IPS DF 4.7 (cell line): ENCODE results near the gene ABHD8.

Source experiments
- DNase-seq: peaks from one replicate; pipeline ENCODE4 v3.0.0-alpha.2; 2013; ENCODE audit warnings: low spot score; ENCODE audit errors: extremely low read depth

The ABHD8 gene

DNA sequence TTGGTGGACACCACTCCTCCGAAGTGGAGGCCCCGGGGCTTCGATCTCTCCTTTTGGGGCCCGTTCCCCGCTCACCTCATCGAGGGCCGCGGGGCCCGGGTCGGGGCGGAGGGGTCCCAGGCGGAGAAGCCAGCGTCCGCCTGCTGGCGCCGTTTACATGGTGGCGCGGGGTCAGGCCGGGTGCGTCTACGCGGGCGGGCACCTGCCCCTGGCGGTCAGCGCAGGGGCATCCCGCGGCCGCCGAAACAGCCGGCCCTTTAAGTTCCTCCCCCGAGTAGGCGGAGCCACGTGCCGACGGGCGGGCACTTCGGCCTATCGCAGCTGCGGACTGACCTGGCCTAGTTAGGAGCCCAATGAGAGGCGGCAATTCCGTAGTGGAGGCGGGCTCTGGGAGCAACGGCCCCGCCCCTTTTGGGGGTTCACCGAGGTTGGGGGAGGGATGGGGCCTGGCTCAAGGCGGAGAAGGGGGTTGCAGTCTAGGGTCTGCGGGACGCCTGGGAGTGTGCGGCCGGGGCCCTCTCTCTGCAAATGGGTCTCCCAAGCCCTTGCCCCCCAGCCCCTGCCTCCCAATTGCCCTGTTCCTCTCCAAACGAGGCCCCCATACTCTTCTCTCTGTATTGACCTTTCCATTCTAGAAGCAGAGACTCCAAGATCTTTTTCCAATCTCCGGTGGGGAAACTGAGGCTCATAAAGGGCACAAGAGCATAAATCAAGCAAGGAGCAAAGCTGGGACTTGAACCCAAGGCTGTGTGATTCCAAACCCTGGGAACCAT, at the start of gene ABHD8:
Gene ABHD8 (minus strand): TSS at position 259 of the 773 bp plus-strand sequence. CDS start 1,809 bp downstream, outside the sequence.
- DNase-seq, result no peak

- DNase-seq, result no peak
Observed at GRCh38 chr19:17352608-17353280, 49.5 kb upstream of the ABHD8 start.

DNA sequence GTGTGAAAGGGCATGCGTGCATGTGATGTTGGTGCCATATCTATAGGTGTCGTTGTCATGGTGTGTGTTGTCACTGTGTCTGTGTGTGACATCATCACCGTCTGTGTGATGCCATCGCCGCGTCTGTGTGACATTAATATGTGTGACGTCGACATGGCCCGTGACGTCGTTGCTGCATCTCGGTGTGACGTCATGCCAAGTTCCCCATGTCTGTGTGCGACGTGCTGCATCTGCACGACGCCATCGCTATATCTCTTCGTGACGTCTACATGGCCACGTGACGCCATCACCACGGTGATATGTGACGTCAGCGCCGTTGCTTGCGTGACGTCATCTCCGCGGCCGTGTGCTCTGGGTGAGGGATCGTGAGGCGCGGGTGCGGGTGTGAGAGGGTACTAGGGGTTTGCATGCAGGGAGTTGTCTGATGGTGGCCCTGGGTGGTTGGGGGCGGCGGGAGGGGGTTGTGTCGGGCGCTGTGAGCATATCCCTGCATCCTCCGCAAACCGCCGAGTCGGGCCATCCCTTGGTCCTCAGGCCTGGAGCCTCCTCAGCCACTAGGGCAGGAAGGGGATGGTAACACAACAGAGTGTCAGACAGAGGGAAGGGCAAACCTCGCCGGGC, 48.7 kb upstream of the ABHD8 start:
- DNase-seq, result no peak

GRCh38 chr19:17348700-17349099, 45.5 kb upstream of the ABHD8 start:
- DNase-seq, result no peak

GRCh38 chr19:17347877-17348276, 44.7 kb upstream of the ABHD8 start:
- DNase-seq, result no peak

DNA sequence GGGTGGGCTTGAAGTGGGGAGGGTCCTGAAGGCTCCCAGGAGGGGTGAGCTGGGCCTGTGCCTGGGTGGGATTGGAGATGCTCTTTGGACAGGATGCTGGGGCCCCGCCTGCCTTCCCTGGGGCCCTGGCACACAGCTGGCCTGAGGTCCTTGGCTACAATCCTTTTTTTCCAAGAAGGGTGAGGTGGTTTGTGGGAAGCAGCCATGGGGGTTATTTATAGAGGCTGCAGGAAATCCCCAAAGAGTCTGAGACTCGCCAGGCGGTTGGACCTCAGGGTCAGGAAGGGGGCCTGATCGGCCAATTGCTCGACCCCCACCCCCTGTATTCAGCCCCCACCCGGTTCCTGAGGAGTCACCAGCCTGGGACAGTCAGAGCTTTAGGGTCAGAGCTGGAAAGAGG, 44.1 kb upstream of the ABHD8 start:
- no peak for DNase-seq

DNA sequence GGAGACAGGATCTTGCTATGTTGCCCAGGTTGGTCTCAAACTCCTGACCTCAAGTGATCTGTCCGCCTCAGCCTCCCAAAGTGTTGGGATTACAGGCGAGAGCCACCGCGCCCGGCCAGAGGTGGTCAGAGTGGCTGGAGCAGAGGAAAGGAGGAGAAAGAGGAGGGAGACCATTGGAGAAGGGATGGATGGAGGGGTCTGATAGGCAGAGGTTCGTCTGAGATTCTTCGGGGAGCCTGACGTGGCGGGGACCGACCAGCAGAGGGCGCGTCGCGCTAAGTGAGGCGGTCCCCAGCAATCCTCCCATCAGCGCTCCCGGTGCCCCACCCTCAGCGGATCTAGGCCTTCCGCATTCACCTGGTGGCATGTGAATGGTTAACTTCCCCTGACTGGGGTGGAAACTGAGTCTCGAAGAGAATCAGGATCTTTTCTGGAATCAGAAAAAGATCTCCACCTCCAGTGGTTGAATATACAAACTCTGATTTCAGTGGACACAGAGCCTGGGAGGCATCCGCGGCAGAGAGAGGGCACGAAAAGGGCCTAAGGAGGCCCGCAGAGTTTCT, 43.0 kb upstream of the ABHD8 start:
- DNase-seq, result no peak

GRCh38 chr19:17341845-17342244, 38.6 kb upstream of the ABHD8 start:
- no peak for DNase-seq

- DNase-seq, result no peak
Observed at GRCh38 chr19:17341386-17341785, 38.2 kb upstream of the ABHD8 start.

GRCh38 chr19:17340871-17341357, 37.7 kb upstream of the ABHD8 start:
- no peak for DNase-seq

DNA sequence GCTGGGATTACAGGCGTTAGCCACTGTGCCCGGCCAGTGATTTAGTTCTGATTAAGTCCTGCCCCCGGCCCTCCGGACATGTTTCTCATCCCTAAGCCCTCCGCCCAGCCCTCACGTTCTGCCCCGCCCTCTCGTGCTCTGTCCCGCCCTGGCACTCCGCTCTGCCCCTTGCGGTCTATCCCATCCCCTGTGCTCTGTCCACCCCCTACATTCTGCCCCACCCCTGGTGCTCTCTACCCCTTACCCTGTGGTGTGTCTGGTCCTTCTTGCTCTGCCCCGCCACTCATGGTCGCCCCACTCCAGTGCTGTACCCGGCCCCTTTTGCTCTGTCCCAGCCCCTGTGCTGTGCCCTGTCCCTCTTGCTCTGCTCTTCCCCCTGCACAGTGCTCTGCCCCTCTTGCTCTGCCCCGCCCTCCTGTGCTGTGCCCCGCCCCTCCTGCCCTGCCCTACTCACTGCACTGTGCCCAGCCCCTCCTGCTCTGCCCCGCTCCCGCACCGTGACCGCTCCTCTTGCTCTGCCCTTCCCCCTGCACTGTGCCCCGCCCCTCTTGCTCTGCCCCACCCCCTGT, 37.2 kb upstream of the ABHD8 start:
- DNase-seq, result no peak

DNA sequence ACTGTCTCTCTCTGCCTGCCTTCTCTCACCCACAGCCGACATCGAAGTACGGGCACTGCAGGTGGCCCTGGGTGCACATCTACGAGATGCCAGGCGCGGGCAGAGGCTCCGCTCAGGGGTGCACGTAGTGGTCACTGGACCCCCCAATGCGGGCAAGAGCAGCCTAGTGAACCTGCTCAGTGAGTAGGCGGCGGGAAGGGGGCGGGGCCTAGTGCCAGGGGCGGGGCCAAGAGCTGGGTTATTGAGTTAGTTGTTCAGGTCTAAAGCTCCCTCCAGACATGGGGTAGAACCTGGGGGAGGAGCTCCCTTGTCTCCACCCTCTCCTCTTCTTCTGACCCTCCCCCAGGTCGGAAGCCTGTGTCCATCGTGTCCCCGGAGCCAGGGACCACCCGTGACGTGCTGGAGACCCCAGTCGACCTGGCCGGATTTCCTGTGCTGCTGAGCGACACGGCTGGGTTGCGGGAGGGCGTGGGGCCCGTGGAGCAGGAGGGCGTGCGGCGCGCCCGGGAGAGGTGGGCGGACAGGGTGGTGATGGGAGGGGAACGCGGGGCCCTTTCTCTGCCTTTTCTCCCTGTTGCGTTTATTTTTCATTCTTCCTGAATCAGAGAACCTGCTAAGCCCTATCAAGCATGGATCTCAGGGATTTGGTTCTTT, 36.0 kb upstream of the ABHD8 start:
- no peak for DNase-seq

DNA sequence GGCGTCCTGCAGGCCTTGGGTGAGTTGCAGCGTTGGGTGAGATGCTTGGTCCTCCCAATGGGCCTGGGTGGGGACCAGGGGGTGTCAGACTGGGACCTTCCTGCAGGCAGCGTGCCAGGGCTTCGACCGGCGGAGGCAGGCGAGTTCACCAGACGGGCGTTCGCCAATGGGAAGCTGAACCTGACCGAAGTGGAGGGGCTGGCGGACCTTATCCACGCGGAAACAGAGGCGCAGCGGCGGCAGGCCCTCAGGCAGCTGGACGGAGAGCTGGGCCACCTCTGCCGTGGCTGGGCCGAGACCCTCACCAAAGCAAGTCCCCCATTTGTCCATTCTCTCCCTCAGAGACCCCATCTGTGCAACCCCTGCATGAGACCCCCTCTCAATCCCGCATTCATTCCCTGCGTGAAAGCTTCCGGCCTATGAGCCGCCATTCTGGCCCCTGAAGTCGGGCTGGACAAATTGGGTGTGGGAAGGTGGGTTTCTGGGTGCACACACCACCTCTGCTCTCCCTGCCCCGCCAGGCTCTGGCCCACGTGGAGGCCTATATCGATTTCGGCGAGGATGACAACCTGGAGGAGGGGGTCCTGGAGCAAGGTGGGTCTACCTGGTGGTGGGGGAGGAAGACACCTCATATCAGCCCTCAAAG, 35.3 kb upstream of the ABHD8 start:
- no peak for DNase-seq

DNA sequence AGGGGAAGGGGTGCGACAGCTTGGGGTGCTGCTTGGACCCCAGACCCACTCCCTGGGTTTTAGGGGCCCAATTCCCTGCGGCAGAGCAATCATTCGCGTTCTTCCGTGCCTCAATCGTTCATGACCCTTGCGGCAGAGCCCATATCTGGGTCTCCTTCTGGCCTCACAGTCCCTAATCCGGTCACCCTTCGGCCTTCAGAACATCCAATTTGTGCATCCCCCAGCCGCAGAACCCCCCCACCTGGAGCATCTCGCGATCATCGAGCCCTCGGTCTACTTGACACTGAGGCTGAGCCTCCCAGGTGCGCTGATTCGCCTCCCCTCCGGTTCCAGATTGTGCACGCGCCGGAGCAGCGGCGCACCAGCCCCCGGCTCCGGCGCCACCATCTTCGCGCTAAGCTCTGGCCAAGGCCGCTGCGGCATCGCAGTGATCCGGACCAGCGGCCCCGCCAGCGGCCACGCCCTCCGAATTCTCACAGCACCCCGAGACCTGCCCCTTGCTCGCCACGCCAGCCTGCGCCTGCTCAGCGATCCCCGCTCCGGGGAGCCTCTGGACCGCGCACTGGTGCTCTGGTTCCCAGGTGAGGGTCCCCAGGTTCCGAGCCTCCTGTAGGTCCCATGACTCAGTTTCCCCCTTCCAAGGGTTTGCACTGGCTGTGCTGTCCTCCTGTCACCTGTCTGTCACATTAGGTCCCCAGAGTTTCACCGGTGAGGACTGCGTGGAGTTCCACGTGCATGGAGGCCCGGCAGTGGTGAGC, 34.6 kb upstream of the ABHD8 start:
- DNase-seq, result no peak

DNA sequence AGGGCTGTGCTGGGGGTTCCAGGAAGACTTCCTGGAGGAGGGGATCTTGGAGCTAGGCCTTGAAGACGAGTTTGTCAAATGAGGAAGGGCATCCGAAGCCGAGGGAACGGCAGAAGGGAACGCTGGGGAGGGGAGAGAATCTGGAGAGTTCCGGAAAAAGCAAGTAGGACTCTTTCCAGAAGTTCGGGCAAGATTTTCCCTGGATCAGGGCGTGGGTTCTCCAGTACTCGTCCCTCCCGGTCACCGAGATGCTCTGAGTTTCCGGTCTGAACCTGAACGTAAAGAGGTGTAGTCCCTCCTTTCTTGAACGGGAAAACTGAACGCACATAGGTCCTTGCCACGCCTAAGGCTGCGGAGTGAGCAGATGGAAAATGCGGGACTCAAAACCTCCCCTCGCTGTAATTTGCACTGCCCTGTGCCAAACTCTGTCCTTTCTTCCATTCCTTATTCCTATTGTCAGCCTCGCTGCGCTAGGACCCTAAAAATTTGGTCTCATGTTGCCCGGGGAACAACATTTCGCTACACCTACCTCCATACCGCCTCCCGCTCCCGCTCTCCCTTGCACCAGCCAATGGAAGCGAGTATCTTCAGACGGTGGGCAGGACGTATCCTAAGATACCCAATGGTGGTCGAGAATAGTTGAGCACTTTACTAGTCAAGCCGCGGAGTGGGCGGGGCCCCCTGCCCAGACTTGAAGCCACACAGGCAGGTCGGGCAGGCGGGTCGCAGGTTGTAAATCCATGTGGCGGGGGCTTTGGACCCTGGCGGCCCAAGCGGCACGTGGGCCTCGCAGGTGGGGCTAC, 33.8 kb upstream of the ABHD8 start, which contains the start of gene GTPBP3:
Gene GTPBP3 (plus strand): TSS at position 682 of the 803 bp plus-strand sequence. CDS start 59 bp downstream, at position 741.
- DNase-seq, result no peak

GRCh38 chr19:17335575-17335974, 32.4 kb upstream of the ABHD8 start:
- DNase-seq, result no peak

DNA sequence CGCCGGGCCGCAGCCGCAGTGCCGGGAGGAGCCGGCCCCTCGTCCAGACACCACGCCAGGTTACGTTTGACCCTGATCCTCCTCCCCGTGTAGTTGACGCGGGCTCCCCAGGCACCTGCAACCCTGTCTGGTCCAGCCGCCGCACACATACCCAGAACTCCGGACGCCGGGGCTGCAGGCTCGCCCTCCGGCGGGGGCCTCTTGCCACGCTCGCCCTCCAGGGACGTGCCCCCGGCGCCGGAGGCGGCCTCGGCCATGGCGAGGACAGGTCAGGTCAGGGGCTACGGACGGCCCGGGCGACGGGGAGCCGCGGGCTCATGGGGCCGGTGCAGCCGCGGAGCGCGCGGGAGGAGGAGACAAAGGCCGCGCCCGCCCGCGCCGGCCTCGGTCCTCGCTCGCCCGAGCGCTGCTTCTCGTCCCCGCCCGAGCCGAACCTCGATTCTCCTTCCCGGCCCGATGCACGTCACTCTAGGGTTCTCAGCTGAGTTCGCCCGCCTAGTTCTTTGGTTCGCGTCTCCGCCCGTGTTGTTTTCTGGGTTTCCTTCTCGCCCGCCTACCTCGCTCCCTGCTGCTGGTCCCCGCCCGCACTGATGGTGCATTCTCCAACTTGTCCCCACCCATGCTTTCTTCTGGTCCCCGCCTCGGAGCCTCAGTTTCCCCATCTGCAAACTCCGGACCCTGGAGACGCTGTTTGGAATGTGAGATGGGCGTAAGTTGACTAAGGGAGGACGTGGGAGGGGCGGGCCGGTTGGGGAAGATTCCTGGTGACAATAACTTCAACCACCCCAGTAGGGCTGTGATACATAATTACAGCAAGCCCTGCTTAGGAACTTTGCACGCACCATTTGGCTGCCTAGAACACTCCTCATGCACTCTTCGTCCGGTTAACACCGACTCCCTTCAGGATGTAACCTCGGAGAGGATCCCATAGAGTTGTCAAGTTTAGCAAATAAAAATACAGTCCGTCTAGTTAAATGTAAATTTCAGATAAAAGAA, 31.5 kb upstream of the ABHD8 start, which contains the start of gene ANO8:
Gene ANO8 (minus strand): TSS at position 442 of the 996 bp plus-strand sequence. CDS start 185 bp downstream, at position 257.
- no peak for DNase-seq
